H54 (cell line): ENCODE results near the gene AEBP1.

Source experiments
- DNase-seq: peaks from one replicate; pipeline ENCODE4 v3.0.0; 2011; ENCODE audit warnings: low spot score, mixed read lengths; ENCODE audit not compliant: insufficient read length
- FAIRE-seq: peaks from 3 replicates; lab custom pipeline; 2011; peaks lifted over from hg19 to GRCh38; lab: Jason Lieb, UNC
- POLR2A ChIP-seq: IDR thresholded peaks from 2 replicates; pipeline ENCODE4 v1.6.1; 2011; ENCODE audit warnings: low read depth, mild to moderate bottlenecking, low read length

AEBP1 gene

GRCh38 chr7:44103923-44104859, at the start of gene AEBP1:
TSS of gene AEBP1 (plus strand) at chr7:44104345. CDS start at chr7:44104666, 321 bp downstream.
- DNase-seq (no peak), FAIRE-seq (no peak)
- TF ChIP-seq POLR2A: no peak

DNA sequence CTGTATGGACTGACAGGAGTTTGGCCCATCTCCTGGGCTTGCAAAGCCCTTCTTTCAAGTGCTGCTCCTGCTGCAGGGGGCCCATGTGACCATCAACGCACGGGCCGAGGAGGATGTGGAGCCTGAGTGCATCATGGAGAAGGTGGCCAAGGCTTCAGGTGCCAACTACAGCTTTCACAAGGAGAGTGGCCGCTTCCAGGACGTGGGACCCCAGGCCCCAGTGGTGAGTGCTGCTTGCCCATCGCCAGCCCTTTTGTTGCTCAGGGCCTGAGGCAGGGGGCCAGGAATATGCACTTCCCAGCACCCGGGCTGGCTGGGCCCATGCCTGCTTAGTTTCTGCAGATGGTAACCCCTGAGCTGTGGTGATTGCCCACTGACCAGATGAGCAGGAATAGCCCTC, 47.5 kb upstream of the AEBP1 start:
- TF ChIP-seq POLR2A: no peak
- DNase-seq (no peak), FAIRE-seq (no peak)

DNA sequence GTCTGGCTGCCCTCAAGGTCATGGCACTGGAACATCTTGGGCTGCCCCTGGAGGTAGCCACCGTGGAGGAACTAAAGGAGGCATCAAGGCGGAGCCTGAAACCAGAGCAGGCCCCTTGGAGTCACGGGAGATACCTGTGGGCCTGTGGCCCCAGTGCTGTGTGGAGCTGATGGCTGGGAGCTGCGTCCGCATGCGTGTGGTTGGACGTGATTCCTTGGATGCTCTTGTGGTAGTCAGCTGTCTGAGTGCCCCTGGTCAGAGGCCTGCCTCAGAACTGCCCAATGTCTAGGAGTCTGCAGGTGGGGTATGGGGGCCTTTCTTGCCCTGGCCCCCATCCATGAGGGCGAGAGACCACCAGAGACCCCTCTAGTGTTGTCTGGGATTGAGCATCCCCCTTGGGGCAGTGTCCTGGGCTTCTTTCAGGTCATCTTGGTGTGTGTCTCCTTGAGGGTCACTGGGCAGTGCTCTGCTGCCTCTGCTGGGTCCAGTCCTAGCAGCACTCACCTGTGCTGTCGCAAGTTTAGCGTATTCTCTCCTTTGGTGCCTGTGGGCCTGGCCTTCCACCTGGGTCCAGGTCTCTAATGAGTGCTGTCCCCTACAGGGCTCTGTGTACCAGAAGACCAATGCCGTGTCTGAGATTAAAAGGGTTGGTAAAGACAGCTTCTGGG, 46.8 kb upstream of the AEBP1 start:
- DNase-seq (no peak), FAIRE-seq (no peak)
- no peak for TF ChIP-seq POLR2A

DNA sequence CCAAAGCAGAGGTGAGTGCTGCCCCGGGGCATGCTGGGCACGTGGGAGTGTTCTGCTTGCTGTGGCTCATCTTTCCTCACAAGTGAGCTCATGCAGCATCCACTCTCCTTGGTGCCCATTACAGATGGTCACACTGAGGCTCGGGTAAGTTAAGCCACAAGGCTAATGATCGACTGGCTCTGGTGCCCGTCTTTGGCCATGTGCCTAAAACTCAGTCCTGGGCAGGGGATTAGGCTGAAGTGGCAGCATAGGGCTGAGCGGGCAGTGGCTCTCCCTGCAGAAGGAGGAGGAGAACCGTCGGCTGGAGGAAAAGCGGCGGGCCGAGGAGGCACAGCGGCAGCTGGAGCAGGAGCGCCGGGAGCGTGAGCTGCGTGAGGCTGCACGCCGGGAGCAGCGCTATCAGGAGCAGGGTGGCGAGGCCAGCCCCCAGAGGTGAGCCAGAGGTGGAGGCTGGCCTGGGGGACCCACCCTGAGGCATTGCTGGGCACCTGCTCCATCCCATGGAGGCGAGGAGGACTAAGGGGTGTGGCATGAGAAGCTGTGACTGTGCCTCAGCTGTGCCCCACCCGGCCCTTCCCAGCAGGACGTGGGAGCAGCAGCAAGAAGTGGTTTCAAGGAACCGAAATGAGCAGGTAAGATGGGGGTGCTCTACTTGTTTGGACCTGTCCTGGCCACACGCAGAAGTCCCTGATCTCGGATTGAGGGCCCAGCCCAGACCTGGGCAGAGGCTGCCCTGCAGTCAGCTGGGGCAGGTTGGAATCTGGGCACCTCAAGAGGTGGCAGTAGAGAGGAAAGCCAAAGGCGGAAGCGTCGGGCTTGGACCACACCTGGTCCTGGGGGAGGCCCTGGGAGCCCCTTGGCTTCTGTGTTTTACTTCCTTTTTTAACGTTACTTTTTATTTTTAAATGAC, 46.0 kb upstream of the AEBP1 start:
- TF ChIP-seq POLR2A: no peak
- FAIRE-seq: no peak
- no peak for DNase-seq

DNA sequence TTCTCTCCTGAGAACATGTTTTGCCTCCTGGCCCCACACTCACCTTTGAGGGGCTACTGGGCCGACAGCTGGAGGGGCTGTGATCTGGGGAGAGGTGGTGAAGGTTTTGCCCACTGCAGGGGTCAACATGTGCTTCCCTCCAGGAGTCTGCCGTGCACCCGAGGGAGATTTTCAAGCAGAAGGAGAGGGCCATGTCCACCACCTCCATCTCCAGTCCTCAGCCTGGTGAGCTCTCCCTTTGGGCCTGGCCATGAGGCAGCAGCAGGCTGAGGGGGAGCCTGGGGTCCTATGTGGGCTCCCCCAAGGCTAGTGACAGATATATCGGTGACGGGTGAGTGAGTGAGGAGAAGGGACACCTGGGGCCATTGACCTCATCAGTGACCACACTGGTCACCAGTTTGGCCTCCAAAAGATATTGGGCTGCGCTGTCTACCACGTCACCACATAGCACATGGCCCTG, 45.4 kb upstream of the AEBP1 start:
- TF ChIP-seq POLR2A: no peak
- FAIRE-seq (no peak), DNase-seq (no peak)

- TF ChIP-seq POLR2A: no peak
- DNase-seq: no peak
- FAIRE-seq: no peak
These were observed 44.7 kb upstream of the AEBP1 start for GRCh38 chr7:44059219-44060090.

GRCh38 chr7:44060091-44060947, 43.8 kb upstream of the AEBP1 start:
- DNase-seq: no peak
- TF ChIP-seq POLR2A: no peak
- FAIRE-seq: no peak

- TF ChIP-seq POLR2A: no peak
- FAIRE-seq: no peak
These were observed 43.0 kb upstream of the AEBP1 start for GRCh38 chr7:44060948-44061644.

DNA sequence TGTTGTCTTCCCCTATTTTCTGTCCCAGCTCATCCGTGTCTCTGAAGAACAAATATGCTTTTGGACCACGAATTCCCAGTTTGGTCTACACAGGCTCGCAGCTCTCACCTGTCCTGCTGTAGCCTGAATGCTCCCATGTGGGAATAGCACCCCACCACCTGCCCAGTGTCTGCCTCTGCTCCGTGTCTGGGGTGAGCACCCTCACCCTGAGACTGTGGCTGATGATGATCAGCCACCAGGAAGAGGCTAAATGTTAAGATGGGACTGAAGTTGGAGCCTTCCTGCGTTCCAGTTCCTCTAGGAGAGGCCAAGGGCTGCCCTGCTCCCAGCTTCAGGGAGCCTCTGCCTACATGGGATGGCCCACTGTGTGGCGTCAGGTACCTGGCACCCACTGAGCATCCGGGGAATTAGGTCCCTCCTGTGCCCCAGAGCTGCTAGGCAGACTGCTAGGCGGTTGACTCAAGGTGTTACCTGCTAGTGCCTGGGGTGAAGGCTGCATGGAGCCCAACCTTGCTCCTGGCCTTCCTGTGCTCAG, 42.4 kb upstream of the AEBP1 start:
- FAIRE-seq: no peak
- DNase-seq: no peak
- no peak for TF ChIP-seq POLR2A

More at GRCh38 chr7:44060948-44061644, 43.0 kb upstream of the AEBP1 start:
- no peak for DNase-seq

- DNase-seq (no peak), FAIRE-seq (no peak)
- TF ChIP-seq POLR2A: no peak
These were observed 41.8 kb upstream of the AEBP1 start for GRCh38 chr7:44062180-44062902.

GRCh38 chr7:44062903-44063295, 41.2 kb upstream of the AEBP1 start:
- DNase-seq (no peak), FAIRE-seq (no peak)
- TF ChIP-seq POLR2A: no peak
